ENCODE data around the gene PODXL.
"Not testable (repeated sequence)": the region's sequence is repeated elsewhere in the genome, so short reads cannot be mapped to it uniquely, and the experiment has no call there.

The PODXL gene

GRCh38 chr7:131466735-131467365, 89.6 kb downstream of the PODXL start:
- no peak overlapping the region for H3K27ac ChIP-seq
- H3K4me3 ChIP-seq = no peak overlapping the region

- H3K4me3 ChIP-seq, H3K27ac ChIP-seq: not testable (repeated sequence)
Observed at GRCh38 chr7:131462715-131463114, 93.7 kb downstream of the PODXL start.

- no peak overlapping the region for H3K4me3 ChIP-seq
- no peak overlapping the region for H3K27ac ChIP-seq
Observed at GRCh38 chr7:131462059-131462458, 94.4 kb downstream of the PODXL start.

- H3K27ac ChIP-seq = no peak overlapping the region
- H3K4me3 ChIP-seq = no peak overlapping the region
Observed at GRCh38 chr7:131459256-131459655, 97.2 kb downstream of the PODXL start.

GRCh38 chr7:131456338-131456737, 100.1 kb downstream of the PODXL start:
- no peak overlapping the region for H3K27ac ChIP-seq
- H3K4me3 ChIP-seq = no peak overlapping the region

- H3K4me3 ChIP-seq = no peak overlapping the region
- no peak overlapping the region for H3K27ac ChIP-seq
Observed at GRCh38 chr7:131455546-131455945, 100.9 kb downstream of the PODXL start.

GRCh38 chr7:131455001-131455400, 101.4 kb downstream of the PODXL start:
- no peak overlapping the region for H3K4me3 ChIP-seq
- no peak overlapping the region for H3K27ac ChIP-seq

- no peak overlapping the region for H3K27ac ChIP-seq
- no peak overlapping the region for H3K4me3 ChIP-seq
Observed at GRCh38 chr7:131454498-131454897, 101.9 kb downstream of the PODXL start.

All from skin epidermis (tissue), 12 donors.